Subcutaneous adipose tissue (tissue), 4 donors: Measurements from ENCODE around the gene HOGA1. TPM values are rescaled to one million over a fixed set of nuclear protein-coding genes. Genes with fewer than 3 reads are reported as not detected.

Experiments
- total RNA-seq, 4 donors: library from RNA; depleted of rRNA; stranded (reverse); fragments of >200 nt; gene quantifications; one replicate each; pipeline ENCODE4 v1.1.0, GENCODE V29; 2016
- TF ChIP-seq, protein P1 (sequence below): fragments of 450-650 bp; IDR thresholded peaks from one replicate; pipeline ENCODE4 v1.5.1; 2016; ENCODE audit warnings: low read depth, mild to moderate bottlenecking, control low read depth, antibody characterized with exemption, moderate library complexity

HOGA1 gene
- total RNA-seq, 4 donors from 2014 or later: 4.8 to 14.1 (median 7.2) TPM

DNA sequence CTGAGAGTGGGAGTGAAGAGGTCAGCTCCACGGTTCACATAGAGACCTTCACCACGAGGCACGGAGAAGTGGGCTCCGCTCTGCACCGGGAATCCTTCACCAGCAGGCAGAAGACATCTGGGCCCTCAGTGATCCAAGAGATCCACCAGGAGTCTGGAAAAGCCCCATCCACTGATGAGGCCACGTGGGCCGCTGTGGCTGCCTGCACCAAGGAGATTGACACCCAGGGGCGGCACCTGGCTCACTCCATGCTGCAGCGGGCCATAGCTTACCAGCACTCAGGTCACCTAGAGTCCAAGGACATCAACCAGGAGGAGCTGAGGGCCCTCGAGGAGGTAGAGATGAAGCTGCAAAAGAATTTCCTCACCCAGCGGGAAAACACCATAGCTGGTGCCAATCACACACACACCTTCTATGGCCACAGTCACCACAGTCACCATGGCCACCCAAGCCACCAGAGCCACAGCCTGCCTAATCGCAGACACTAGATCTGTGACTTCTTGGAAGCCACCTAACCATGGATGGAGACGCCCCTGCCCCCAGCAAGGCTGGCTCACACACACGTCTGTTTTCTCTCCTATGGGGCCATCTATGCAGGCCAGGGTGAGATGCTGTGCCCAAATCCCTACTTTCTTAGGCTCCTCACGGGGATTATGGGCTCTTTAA is 6.0 kb downstream of the HOGA1 start:
- TF ChIP-seq, protein P1, sequence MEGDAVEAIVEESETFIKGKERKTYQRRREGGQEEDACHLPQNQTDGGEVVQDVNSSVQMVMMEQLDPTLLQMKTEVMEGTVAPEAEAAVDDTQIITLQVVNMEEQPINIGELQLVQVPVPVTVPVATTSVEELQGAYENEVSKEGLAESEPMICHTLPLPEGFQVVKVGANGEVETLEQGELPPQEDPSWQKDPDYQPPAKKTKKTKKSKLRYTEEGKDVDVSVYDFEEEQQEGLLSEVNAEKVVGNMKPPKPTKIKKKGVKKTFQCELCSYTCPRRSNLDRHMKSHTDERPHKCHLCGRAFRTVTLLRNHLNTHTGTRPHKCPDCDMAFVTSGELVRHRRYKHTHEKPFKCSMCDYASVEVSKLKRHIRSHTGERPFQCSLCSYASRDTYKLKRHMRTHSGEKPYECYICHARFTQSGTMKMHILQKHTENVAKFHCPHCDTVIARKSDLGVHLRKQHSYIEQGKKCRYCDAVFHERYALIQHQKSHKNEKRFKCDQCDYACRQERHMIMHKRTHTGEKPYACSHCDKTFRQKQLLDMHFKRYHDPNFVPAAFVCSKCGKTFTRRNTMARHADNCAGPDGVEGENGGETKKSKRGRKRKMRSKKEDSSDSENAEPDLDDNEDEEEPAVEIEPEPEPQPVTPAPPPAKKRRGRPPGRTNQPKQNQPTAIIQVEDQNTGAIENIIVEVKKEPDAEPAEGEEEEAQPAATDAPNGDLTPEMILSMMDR: no peak

DNA sequence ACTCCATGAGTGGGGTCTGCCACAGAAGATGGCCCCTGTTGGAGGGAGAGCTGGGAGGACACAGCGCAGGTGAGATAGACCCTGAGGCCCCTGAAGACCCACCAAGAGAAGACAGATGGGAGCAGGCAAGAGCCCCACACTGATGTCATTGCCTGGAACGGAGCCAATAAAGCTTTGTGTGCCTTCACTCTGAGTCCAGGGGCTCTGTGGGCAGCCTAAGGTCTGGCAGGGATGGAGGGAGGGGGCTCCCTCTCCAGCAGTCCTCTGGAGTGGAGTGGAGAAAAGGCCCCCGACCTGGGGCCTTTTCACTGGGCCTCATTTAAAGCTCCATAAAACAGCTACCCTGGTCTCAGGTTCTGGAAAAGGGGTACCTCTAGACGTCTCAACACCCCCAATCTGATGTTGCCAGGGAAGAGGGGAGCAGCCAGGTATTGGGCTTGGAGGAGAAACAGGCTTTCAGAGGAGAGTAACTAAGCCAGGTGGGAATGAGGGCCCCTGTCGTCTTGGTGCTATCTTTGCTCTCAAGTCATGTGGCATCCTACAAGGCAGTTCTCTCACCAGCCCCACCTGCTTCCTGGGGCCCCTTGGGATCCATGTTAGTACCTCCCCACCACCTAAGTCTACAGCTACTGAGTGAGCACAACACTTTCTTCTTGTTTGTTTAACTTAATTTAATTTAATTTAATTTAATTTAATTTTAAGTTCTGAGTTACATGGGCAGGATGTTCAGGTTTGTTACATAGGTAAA is 6.7 kb downstream of the HOGA1 start:
- TF ChIP-seq, protein P1: no peak

DNA sequence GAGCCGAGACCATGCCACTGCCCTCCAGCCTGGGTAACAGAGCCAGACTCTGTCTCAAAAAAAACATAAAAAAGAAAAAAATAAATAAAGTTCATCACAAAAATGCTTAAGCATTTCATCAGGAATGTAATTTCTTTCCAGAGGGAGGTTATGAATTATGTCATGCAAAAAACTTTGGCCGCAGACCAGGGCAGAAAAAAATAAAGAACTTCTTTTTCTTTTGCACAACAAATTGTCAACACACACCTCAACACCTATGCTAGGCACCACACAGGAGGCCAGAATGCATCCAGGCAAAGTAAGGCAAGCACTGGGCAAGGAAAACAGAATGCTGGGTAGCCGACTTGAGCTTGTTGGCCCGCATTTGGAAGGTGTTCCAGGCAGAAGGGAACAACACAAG is 9.2 kb downstream of the HOGA1 start:
- TF ChIP-seq, protein P1: no peak

DNA sequence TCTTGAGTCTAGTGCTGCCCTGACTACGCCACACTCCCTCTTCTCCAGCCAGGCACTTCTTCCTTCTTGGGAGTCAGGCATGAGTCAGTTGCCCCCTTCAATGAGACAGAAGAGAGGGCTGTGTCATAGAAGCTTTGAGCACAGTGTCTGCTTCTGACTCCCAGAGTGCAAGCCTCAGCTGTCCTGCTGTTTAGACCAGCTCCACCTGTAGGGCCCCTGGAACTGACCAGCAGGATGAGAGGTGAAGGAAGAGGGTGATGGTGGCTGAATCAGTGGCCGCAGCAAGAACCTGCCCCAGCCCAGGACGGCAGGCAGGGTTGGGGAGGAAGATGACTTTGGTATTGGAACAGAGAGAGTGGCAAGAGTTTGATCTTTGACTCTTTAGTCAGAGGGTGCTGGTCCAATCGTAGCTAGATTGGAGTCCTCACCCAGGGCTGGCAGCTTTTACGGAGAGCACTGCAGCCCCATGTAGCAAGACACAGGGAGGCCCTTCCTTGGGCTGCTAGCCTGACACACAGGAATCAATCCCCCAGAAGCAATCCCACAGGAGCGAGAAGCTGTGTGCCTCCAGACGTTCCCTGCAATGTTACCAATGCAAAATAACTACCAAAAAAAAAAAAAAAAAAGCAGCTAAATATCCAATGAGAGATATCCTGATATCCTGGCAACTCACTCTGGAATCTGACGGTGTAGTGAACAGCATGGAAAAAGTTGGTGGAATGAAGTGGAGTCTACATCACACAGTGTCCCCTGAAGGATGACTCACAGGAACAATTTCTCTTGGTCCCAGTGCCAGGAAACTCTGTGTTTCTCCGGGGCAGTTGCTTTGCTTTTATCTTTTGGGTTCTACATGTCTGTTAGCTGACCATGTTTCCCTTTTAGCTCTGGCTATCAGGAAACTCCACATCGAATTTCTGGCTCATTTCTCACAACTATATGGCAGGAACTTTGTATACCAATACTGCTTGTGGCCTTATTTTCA is 12.2 kb downstream of the HOGA1 start:
- TF ChIP-seq, protein P1: no peak

DNA sequence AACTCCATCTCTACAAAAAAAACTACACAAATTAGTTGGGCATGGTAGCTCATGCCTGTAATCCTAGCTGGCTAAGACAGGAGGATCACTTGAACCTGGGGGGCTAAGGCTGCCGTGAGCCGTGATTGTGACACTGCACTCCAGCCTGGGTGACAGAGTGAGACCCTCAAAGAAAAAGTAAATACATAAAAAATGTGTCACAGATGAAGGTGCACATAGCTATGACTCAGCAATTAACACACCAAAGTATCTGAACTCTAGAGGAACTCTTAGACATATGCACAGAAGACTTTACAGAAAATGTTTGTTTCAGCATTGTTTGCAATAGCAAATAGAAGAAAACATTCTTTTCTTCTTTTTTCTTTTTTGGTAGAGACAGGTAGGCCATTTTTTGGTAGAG is 13.6 kb downstream of the HOGA1 start:
- TF ChIP-seq, protein P1: no peak

DNA sequence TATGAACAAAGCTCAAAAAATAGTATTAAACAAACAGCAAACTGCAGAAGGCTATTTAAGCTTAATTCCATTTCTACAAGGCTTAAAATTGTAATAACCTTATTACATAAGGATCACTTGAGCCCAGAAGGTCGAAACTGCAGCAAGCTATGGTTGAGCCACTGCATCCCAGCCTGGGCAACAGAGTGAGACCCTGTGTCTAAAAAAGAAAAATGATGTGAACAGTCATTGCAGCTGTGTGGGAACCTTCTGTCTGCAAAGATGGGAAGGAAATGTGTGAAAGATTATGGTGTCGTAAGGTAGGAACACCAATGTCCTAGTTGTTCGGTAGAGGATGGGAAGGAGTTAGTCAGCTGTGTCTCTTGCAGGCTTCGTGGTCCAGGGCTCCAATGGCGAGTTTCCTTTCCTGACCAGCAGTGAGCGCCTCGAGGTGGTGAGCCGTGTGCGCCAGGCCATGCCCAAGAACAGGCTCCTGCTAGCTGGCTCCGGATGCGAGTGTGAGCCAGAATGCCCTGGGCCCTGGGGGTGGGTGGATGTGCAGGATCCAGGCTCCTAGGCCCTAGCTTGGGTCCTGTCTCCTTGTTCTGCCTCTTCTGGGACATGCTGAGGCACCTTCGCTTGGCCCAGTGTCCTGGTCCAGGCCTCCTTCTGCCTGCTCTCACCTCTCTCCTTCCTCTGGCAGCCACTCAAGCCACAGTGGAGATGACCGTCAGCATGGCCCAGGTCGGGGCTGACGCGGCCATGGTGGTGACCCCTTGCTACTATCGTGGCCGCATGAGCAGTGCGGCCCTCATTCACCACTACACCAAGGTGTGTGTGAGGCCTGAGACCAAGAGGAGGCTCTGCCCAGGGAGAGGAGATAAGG is 14.4 kb downstream of the HOGA1 start:
- TF ChIP-seq, protein P1: no peak
